H1 (cell line): Measurements from ENCODE around the gene RAD51B. TPM values are rescaled to one million over a fixed set of nuclear protein-coding genes. Genes with fewer than 3 reads are reported as not detected.

Experiments
- CHD2 ChIP-seq: IDR thresholded peaks from 2 replicates; pipeline ENCODE4 v1.6.1; 2012; ENCODE audit warnings: low read length, improper control_type of control experiment
- HDAC6 ChIP-seq: IDR thresholded peaks from one replicate; pipeline ENCODE4 v1.7.1; 2012; ENCODE audit warnings: low read depth, mild to moderate bottlenecking, inconsistent platforms, low read length, moderate library complexity
- POLR2A ChIP-seq, 2 experiments: IDR thresholded peaks; 1 replicate in 1 of 2; 2 replicates in 1 of 2; pipeline ENCODE4 v1.6.1; 2011; ENCODE audit warnings: low read depth in 2 of 2, low read length in 2 of 2, mild to moderate bottlenecking in 2 of 2; ENCODE audit errors: control extremely low read depth in 1 of 2
- polyA plus RNA-seq, 7 experiments: library from polyadenylated mRNA; depleted of rRNA in 3 of 7; stranded (reverse) in 5 of 7; unstranded in 2 of 7; fragments of >200 nt in 5 of 7; fragments of 200-250 nt in 2 of 7; gene quantifications; 1 replicate in 5 of 7; 2 replicates in 1 of 7; 4 replicates in 1 of 7; pipeline versions ENCODE4 v1.2.1 to v1.2.3, GENCODE V29; 2011 to 2013; ENCODE audit warnings: missing spikeins in 2 of 7, mixed read lengths in 2 of 7
- total RNA-seq: library from RNA; stranded (reverse); fragmentation: NEBNext Ultra II Directional; extraction: Animal tissue kit (Norgen Biotek cat#: 25700); gene quantifications from 2 replicates; pipeline ENCODE4 v1.2.1, GENCODE V29; 2021
- TF ChIP-seq, protein P1 (sequence below): fragments of 300-600 bp; sonication (generic); IDR thresholded peaks from 2 replicates; pipeline ENCODE4 v1.7.1; 2012; ENCODE audit warnings: low read length, moderate library complexity, mild to moderate bottlenecking, inconsistent platforms; ENCODE audit not compliant: insufficient replicate concordance

The RAD51B gene
- total and polyA plus RNA-seq, 2 of the 8 experiments (the other 6 are each of a cell fraction or from before 2014, with no cell fraction given): 3.9 to 14.9 TPM

DNA sequence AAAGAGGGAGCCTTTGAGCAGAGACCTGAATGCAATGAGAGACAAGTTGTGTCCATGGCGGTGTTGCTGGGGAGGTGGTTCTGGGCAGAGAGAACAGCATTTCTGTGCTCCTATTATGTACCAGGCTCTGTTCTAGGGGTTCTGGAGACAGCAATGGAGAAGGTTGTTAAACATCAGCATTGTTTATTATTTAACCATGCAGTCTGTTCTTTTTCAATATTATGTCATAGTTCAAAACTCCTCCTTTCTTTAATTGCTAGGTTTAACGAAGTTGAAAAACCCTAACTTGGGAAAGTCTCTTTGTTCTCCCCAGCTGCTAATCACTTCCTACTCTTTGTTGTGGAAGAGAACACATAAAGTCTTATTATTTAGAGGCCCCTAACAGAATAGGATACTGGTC lies 279.3 kb downstream of the RAD51B start (continued):
- TF ChIP-seq, protein P1, sequence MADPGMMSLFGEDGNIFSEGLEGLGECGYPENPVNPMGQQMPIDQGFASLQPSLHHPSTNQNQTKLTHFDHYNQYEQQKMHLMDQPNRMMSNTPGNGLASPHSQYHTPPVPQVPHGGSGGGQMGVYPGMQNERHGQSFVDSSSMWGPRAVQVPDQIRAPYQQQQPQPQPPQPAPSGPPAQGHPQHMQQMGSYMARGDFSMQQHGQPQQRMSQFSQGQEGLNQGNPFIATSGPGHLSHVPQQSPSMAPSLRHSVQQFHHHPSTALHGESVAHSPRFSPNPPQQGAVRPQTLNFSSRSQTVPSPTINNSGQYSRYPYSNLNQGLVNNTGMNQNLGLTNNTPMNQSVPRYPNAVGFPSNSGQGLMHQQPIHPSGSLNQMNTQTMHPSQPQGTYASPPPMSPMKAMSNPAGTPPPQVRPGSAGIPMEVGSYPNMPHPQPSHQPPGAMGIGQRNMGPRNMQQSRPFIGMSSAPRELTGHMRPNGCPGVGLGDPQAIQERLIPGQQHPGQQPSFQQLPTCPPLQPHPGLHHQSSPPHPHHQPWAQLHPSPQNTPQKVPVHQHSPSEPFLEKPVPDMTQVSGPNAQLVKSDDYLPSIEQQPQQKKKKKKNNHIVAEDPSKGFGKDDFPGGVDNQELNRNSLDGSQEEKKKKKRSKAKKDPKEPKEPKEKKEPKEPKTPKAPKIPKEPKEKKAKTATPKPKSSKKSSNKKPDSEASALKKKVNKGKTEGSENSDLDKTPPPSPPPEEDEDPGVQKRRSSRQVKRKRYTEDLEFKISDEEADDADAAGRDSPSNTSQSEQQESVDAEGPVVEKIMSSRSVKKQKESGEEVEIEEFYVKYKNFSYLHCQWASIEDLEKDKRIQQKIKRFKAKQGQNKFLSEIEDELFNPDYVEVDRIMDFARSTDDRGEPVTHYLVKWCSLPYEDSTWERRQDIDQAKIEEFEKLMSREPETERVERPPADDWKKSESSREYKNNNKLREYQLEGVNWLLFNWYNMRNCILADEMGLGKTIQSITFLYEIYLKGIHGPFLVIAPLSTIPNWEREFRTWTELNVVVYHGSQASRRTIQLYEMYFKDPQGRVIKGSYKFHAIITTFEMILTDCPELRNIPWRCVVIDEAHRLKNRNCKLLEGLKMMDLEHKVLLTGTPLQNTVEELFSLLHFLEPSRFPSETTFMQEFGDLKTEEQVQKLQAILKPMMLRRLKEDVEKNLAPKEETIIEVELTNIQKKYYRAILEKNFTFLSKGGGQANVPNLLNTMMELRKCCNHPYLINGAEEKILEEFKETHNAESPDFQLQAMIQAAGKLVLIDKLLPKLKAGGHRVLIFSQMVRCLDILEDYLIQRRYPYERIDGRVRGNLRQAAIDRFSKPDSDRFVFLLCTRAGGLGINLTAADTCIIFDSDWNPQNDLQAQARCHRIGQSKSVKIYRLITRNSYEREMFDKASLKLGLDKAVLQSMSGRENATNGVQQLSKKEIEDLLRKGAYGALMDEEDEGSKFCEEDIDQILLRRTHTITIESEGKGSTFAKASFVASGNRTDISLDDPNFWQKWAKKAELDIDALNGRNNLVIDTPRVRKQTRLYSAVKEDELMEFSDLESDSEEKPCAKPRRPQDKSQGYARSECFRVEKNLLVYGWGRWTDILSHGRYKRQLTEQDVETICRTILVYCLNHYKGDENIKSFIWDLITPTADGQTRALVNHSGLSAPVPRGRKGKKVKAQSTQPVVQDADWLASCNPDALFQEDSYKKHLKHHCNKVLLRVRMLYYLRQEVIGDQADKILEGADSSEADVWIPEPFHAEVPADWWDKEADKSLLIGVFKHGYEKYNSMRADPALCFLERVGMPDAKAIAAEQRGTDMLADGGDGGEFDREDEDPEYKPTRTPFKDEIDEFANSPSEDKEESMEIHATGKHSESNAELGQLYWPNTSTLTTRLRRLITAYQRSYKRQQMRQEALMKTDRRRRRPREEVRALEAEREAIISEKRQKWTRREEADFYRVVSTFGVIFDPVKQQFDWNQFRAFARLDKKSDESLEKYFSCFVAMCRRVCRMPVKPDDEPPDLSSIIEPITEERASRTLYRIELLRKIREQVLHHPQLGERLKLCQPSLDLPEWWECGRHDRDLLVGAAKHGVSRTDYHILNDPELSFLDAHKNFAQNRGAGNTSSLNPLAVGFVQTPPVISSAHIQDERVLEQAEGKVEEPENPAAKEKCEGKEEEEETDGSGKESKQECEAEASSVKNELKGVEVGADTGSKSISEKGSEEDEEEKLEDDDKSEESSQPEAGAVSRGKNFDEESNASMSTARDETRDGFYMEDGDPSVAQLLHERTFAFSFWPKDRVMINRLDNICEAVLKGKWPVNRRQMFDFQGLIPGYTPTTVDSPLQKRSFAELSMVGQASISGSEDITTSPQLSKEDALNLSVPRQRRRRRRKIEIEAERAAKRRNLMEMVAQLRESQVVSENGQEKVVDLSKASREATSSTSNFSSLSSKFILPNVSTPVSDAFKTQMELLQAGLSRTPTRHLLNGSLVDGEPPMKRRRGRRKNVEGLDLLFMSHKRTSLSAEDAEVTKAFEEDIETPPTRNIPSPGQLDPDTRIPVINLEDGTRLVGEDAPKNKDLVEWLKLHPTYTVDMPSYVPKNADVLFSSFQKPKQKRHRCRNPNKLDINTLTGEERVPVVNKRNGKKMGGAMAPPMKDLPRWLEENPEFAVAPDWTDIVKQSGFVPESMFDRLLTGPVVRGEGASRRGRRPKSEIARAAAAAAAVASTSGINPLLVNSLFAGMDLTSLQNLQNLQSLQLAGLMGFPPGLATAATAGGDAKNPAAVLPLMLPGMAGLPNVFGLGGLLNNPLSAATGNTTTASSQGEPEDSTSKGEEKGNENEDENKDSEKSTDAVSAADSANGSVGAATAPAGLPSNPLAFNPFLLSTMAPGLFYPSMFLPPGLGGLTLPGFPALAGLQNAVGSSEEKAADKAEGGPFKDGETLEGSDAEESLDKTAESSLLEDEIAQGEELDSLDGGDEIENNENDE: no peak
- TF ChIP-seq CHD2 (no peak), POLR2A (IDR thresholded peaks at IDR 0.05; ENCODE audit: control extremely low read depth in 1 of 2, low read depth in 2 of 2, low read length in 2 of 2) (no peak), HDAC6 (no peak)
- TF ChIP-seq, all 59 proteins: peak for 0
